Thyroid gland (tissue), 4 donors: ENCODE results near the gene PLCB3. TPM values are rescaled to one million over a fixed set of nuclear protein-coding genes. Genes with fewer than 3 reads are reported as not detected.
A peak's percentile ranks its signal among the peaks of the same experiment; 100 is the strongest.

Source experiments
- DNase-seq, 2 donors: peaks; one replicate each; pipeline ENCODE4 v3.0.0-alpha.2; 2019
- H3K27ac ChIP-seq, 3 donors: fragments of 200-600 bp; sonication (generic); 1 replicate in 2 of 3; 2 replicates in 1 of 3; pipeline ENCODE4 v1.5.1; 2016 to 2019; ENCODE audit warnings: mild to moderate bottlenecking in 1 of 3, moderate library complexity in 1 of 3
- H3K27me3 ChIP-seq: fragments of 200-600 bp; sonication (generic); one replicate; pipeline ENCODE4 v1.5.1; 2019
- H3K36me3 ChIP-seq, 2 donors: fragments of 200-600 bp; sonication (generic); one replicate each; pipeline ENCODE4 v1.5.1; 2016 to 2019
- H3K4me1 ChIP-seq, 2 donors: fragments of 200-600 bp; sonication (generic); one replicate each; pipeline ENCODE4 v1.5.1; 2017 to 2019
- H3K4me3 ChIP-seq, 3 donors: fragments of 200-600 bp; sonication (generic); replicated peaks in 1 of 3; 1 replicate in 2 of 3; 2 replicates in 1 of 3; pipeline ENCODE4 v1.5.1; 2016; ENCODE audit warnings: mild to moderate bottlenecking in 1 of 3
- H3K9me3 ChIP-seq: fragments of 200-600 bp; sonication (generic); one replicate; pipeline ENCODE4 v1.5.1; 2017
- CTCF ChIP-seq, 6 experiments: fragments of 200-600 bp in 3 of 6; fragments of 450-650 bp in 3 of 6; sonication (generic) in 3 of 6; IDR thresholded peaks; one replicate each; pipeline ENCODE4 v1.5.1; 2016 to 2019; ENCODE audit warnings: antibody characterized with exemption in 6 of 6, mild to moderate bottlenecking in 2 of 6, inconsistent platforms in 1 of 6, moderate library complexity in 1 of 6
- POLR2A ChIP-seq, 2 donors: fragments of 450-650 bp; IDR thresholded peaks; one replicate each; pipeline ENCODE4 v1.6.1; 2017; ENCODE audit warnings: antibody characterized with exemption in 2 of 2, mild to moderate bottlenecking in 2 of 2, moderate library complexity in 1 of 2
- WGBS, 2 donors: methylation state at CpG; one replicate each; pipeline ENCODE4 v1.1.5; 2017; 5-methylcytosine and 5-hydroxymethylcytosine counted together
- intact Hi-C: fragments of 100-400 bp; cut with DNase I; formaldehyde crosslinking; loops from one replicate; pipeline ENCODE4 v1.15.1; 2023
- total RNA-seq, 4 donors: library from RNA; depleted of rRNA; stranded (reverse); fragments of >200 nt; gene quantifications; one replicate each; pipeline ENCODE4 v1.2.3, GENCODE V29; 2016

PLCB3 gene
- total RNA-seq, 4 donors from 2014 or later = 18.8 to 39.2 (median 23.5) TPM

GRCh38 chr11:64222651-64223000 is 28.7 kb upstream of the PLCB3 start:
- H3K9me3 ChIP-seq = no peaks in the 10 kb centered on the region
- no peak for DNase-seq
- peaks cover 18 to 21% of the 10 kb centered on the region in 2 donors for H3K4me1 ChIP-seq
- peaks cover 0 to 7% of the 10 kb centered on the region in 2 donors for H3K36me3 ChIP-seq
- 67 to 80% methylated on average over 8 to 9 of the region's 9 CpGs for WGBS, 2 donors
- no peak overlapping the region for H3K4me3 ChIP-seq
- no peak overlapping the region for H3K27ac ChIP-seq
- TF ChIP-seq CTCF (IDR thresholded peaks at IDR 0.05) (no peak), POLR2A (IDR thresholded peaks at IDR 0.05) (no peak)
- H3K27me3 ChIP-seq = no peaks in the 10 kb centered on the region
- intact Hi-C loops = no loop called here

GRCh38 chr11:64223001-64223651 is 28.2 kb upstream of the PLCB3 start:
- Histone ChIP-seq H3K27me3 (no peaks in the 10 kb centered on the region), H3K36me3 (peaks cover 0 to 7% of the 10 kb centered on the region in 2 donors), H3K9me3 (no peaks in the 10 kb centered on the region), H3K4me1 (peaks cover 21% of the 10 kb centered on the region in 2 donors), H3K4me3 (no peak overlapping the region), H3K27ac (no peak overlapping the region)
- no peak for TF ChIP-seq CTCF (IDR thresholded peaks at IDR 0.05)
- no peak for TF ChIP-seq POLR2A (IDR thresholded peaks at IDR 0.05)
- intact Hi-C loops = no loop called here
- DNase-seq = no peak
- 83 to 91% methylated on average over 20 to 23 of the region's 24 CpGs for WGBS, 2 donors

GRCh38 chr11:64224151-64224890 is 27.0 kb upstream of the PLCB3 start:
- intact Hi-C loops = no loop called here
- Histone ChIP-seq H3K27me3 (no peaks in the 10 kb centered on the region), H3K9me3 (no peaks in the 10 kb centered on the region), H3K27ac (no peak overlapping the region), H3K4me3 (no peak overlapping the region), H3K4me1 (peaks cover 21 to 26% of the 10 kb centered on the region in 2 donors), H3K36me3 (peaks cover 0 to 7% of the 10 kb centered on the region in 2 donors)
- DNase-seq = no peak
- 91 to 95% methylated on average over 15 to 17 of the region's 17 CpGs for whole genome bisulfite sequencing, 2 donors
- TF ChIP-seq CTCF (IDR thresholded peaks at IDR 0.05) (no peak), POLR2A (IDR thresholded peaks at IDR 0.05) (no peak)

- WGBS, 2 donors = 72 to 85% methylated on average over 10 to 15 of the region's 22 CpGs
- Histone ChIP-seq H3K4me1 (peaks cover 28 to 33% of the 10 kb centered on the region in 2 donors), H3K4me3 (peak overlapping the region; percentile 82 to 94 (median 89)), H3K27ac (peak overlapping the region; percentile 68 to 92 (median 78)), H3K9me3 (no peaks in the 10 kb centered on the region), H3K27me3 (no peaks in the 10 kb centered on the region), H3K36me3 (peaks cover 0 to 7% of the 10 kb centered on the region in 2 donors)
- intact Hi-C loops = no loop called here
- no peak for DNase-seq
- TF ChIP-seq POLR2A (IDR thresholded peaks at IDR 0.05) (no peak), CTCF (IDR thresholded peaks at IDR 0.05) (no peak)
Measured at GRCh38 chr11:64224891-64225607, 26.3 kb upstream of the PLCB3 start.
